NCI-H187 (cell line): ENCODE results near the gene AANAT.

Source experiments
- DNase-seq, 2 experiments: peaks; one replicate each; lab custom pipeline; 2025; lab: John Stamatoyannopoulos, UW

The AANAT gene

GRCh38 chr17:76467366-76467765, at the start of gene AANAT:
Gene AANAT, plus strand, starts transcription at chr17:76467603. Its CDS starts 1,144 bp downstream, at chr17:76468747.
- no peak for DNase-seq

- DNase-seq: no peak
Observed at GRCh38 chr17:76419576-76420260, 47.7 kb upstream of the AANAT start.

DNA sequence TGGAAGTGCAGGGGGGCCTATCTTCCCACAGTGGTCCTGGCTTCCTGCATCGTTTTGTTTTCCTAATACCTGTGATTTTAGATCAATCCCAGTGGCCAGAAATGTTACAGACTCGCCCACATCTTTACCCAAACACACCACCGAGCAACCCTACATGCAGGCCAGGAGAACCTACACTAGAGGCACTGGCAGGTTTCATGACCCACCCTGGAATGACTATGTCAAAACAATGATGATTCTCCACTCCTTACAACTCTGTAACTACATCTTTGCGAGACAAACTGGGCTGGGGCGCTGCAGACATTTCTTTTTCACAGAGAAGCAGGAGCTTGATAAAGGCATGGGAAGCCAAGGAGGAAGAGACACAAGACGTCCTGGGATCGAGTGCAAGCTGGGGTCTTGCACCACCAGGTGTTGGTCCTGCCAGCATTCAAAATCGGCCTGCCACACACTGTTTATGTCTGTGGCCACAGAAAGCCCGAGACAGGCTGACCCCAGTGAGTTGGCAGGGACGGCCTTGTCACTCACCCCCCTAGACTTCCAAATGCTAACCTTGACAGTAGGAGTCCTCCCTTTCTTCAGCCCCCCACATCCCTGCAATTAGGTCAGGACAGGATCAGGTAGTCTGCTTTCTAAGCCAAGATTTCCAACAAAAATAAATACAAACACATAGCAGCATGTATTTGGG, 46.9 kb upstream of the AANAT start:
- no peak for DNase-seq

- DNase-seq: no peak
Observed at GRCh38 chr17:76421044-76421407, 46.4 kb upstream of the AANAT start.

- DNase-seq: no peak
Observed at GRCh38 chr17:76422406-76422805, 45.0 kb upstream of the AANAT start.

- DNase-seq: no peak
Observed at GRCh38 chr17:76422860-76423259, 44.5 kb upstream of the AANAT start.

DNA sequence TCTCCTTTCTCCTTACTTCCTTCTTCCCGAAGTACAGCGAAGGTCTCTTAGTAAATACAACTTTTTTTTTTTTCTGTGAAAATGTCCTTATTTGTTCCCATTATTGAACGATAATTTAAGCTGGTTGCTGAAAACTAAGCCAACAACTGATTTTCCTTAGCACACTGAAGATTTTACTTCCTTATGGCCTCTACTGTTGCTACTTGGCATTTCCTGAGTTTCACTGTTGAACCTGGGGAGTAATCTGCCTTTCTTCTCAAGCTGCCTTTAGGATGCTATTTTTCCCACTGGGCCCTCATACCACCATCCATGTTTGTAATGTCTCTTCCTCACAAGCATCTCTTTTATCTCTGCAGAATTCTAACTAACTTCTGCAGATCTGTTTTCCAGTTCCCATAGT, 40.5 kb upstream of the AANAT start:
- no peak for DNase-seq

DNA sequence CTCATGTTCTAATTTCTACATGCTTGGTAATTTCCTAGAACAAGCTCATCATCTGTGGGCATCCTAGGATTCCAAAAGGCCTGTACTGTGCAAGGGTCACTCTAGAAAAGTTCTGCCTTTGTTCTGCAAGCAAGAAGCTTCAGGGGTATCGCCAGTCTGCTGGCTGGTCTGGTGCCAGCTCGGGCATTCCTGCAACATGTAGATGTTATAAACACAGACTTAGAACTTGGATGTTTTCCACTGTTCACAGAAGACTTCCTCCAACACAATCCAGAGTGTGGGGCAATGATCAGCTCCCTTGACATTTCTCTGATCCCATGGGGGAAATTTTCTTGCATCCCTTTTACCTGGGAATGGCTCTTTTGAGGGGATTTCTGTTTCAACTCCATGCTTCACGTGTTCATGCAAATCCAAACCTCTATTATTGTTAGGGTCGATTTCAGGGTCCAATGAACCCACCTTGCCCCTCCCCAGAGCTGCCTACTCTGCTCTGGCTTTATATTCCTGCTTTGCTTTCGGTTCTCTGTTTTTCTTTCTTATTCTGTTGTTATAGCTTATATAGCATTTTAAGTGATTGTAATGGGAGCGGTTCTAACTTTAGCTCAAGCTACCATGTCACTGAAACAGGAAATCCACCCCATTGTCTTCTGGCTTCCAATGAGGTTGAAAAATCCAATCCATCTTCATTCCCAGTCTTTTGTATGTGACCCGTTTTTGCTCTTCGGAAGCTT, 39.7 kb upstream of the AANAT start:
- no peak for DNase-seq

DNA sequence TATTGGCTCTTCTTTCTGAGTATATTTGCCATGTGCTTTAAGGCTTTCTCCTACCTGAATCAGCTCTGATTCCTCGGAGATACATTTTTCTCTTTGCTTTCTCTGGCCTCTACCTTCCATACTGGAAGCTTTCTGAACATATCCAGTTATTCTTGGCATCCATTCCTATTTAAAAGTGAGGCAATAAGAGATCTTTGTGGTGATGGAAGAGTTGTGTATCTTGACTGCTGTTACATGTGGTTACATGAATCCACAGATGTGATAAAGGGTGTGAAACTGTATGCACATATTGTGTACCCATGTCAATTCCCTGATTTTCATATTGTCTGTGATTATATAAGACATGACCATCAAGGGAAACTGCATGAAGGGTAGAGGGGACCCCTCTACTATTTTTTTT, 38.9 kb upstream of the AANAT start:
- no peak for DNase-seq

GRCh38 chr17:76431509-76431908, 35.9 kb upstream of the AANAT start:
- no peak for DNase-seq

- DNase-seq: no peak
Observed at GRCh38 chr17:76432004-76432403, 35.4 kb upstream of the AANAT start.

GRCh38 chr17:76432712-76433336, 34.6 kb upstream of the AANAT start:
- DNase-seq: no peak

DNA sequence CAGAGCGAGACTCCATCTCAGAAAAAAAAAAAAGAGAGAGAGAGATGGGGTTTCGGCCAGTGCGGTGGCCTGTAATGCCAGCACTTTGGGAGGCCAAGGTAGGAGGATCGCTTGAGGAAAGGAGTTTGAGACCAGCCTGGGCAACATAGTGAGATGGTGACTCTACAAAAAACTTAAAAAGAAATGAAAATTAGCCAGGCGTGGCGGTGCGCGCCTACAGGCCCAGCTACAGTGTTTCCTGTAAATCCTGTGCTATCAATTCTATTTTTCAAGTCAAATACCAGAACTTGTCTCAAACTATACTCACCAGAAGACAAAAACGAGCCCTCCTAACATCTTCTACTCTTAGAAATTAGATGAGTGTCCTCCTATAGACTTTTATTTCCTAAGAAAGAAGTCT, 33.7 kb upstream of the AANAT start:
- DNase-seq: no peak

DNA sequence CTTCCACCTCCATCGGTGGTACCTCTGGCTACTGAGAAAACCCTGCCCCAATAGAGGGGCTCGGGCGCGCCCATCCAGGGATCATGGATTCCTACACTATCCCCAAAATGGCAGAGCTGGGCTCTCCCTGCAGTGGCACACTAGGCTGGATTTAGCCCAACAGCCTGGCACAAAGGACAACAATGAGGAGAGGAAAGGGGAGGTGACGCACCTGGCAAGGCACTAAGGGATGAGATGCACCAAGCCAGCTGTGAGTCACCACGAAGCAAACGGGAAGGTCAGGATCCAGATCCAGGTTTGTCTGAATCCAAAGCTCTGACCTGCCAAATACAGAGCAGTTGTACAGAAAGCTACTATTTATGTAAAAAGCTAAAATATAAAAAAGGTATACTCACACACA, 32.5 kb upstream of the AANAT start:
- DNase-seq: no peak

DNA sequence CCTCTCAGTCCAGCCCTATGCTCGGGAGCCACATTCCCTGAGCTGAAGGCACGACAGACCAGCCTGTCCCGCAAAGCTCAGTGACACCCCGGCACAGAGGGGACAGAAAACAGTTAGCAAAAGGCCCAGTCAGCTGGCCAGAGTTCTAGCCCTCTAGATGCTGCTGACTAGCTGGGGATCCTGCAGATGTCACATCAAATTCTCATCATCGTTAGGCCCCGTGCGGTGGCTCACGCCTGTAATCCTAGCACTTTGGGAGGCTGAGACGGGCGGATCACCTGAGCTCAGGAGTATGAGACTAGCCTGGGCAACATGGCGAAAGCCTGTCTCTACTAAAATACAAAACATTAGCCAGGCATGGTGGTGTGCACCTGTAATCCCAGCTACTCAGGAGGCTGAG, 31.7 kb upstream of the AANAT start:
- DNase-seq: no peak

DNA sequence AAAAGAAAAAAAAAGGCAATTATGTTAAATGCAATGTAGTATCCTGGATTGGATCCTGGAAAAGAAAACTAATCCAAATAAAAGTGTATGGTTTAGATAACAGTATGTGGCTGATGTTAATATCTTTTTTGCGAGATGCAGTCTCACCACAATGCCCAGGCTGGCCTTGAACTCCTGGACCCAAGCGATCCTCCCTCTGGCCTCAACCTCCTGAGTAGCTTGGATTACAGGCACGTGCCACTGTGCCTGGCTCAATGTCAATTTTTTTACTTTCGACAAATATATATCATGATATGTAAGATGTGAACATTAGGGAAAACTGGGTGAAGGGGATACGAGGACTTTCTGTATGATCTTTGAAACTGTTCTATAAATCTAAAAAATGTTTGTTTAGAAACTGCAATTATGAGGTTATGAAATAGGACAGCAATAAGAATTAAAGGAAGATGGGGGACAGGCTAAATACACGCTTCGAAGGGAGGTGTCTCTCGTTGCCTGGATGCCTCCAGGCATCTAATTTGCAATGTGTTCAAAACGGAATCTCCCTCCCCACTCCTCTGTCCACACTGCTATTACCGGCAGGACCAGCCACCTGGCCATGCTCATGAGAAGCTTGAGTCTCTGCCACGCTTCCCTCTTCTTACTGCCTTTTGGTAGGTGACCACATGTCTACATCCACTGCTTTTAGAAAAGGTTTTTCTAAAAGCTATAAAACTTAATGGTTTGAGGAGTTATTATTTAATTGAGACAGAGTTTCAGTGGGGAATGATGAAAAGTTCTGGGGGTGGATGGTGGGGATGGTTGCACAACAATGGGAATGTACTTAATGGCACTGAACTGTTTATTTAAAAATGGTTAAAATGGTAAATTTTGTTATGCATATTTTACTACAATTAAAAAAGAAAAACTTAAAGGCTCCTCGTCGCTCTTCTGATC, 29.7 kb upstream of the AANAT start:
- DNase-seq: no peak

GRCh38 chr17:76438906-76439305, 28.5 kb upstream of the AANAT start:
- no peak for DNase-seq

DNA sequence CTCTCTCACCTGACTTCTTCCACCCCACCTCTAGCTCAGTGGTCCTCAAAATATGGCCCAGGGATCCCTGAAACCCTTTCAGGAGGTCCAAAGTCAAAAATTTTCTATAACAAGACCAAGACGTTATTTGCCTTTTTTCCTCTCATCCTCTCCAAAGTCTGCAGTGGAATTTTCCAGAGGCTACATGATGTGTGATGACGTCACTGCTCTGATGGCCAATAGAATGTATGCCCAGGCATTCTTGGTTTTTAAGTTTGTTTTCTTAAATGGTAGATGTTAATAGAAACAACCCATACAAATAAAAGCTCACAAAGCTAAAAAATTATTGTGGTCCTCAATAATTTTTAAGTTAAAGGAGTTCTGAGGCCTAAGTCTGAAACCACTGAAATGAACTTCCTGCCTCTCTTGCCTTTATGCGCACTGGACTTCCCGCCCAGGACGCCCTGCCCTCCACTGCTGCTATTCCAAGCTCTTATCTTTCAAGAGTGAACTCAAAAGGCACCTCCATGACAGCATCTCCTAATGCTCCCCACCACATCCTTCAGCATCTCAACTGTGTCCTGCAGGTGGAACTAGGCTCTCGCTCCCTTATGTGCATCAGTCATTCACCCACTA, 28.0 kb upstream of the AANAT start:
- no peak for DNase-seq

DNA sequence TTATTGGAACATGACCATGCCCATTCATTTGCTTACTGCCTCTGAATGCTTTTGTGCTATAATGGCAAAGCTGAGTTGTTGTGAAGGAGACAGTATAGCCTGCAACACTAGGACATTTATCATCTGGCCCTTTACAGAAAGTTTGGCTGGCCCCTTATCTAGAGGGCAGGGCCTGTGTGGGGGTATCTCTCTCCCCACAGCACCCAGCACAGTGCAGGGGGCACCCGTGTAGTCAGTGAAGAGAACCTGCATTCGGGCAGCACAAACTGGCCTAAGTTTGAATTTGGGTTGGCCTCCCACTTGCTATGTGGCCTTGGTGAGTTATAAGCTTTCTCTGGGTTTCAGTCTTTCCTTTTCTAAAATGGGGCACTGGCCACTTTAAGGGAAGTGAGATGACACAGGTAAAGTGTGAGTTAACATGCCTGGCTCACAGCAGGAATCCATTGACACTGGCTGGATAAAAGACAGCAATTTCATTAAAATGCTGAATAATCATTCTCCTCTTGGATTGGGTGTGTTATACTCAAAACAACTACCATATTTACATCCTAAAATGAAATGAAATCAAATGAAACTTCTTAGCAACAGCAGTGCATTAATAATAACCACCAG, 26.5 kb upstream of the AANAT start:
- DNase-seq: no peak

GRCh38 chr17:76441686-76442340, 25.6 kb upstream of the AANAT start:
- no peak for DNase-seq
